SU-DHL-6 (cell line): Measurements from ENCODE around the gene LRRK1.

ENCODE experiments used
- CTCF ChIP-seq: fragments of 200-600 bp; sonication (generic); IDR thresholded peaks from one replicate; pipeline ENCODE4 v1.5.1; 2017; ENCODE audit warnings: antibody characterized with exemption, mild to moderate bottlenecking, low read length, moderate library complexity; ENCODE audit not compliant: insufficient read depth, poor library complexity, severe bottlenecking
- EZH2phosphoT487 ChIP-seq: fragments of 200-600 bp; sonication (generic), shearing (Covaris generic); conservative IDR thresholded peaks from 2 replicates; pipeline ENCODE4 v1.6.1; 2018; ENCODE audit warnings: mild to moderate bottlenecking, antibody characterized with exemption, low read length, moderate library complexity, mixed read lengths

GRCh38 chr15:100937171-100937570, 18.0 kb downstream of the LRRK1 start:
- no peak for TF ChIP-seq CTCF
- TF ChIP-seq EZH2phosphoT487 = no peak
